ENCODE results near the gene RMRP. TPM values are rescaled to one million over a fixed set of nuclear protein-coding genes. Genes with fewer than 3 reads are reported as not detected.

RMRP gene
- total RNA-seq, 2 donors from 2014 or later: 1,879 to 13,864 TPM

DNA sequence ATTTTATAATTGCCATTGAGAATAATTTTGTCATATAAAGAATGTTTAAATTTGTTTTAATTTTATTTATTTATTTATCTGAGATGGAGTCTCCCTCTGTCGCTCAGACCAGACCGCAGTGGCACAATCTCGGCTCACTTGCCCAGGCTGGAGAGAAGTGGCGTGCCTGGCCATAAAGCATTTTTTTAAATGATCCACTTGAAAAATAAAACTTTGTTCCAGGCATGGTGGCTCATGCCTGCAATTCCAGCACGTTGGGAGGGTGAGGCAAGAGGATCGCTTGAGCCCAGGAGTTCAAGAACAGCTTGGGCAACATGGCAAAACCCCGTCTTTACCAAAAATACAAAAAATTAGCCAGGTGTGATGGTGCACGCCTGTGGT, 5.0 kb downstream of the RMRP start:
- intact Hi-C loops (cut with DNase I): no loop called here
- DNase-seq (ENCODE audit: low spot score): no peak
- no peaks in the 10 kb centered on the region for H3K4me1 ChIP-seq (replicated peaks)
- no peak overlapping the region for H3K27ac ChIP-seq
- H3K27me3 ChIP-seq (replicated peaks; ENCODE audit: insufficient read depth): no peaks in the 10 kb centered on the region
- WGBS: 86% methylated on average over 8 of the region's 8 CpGs
- H3K4me3 ChIP-seq: no peak overlapping the region
- H3K36me3 ChIP-seq: no peaks in the 10 kb centered on the region
- TF ChIP-seq, protein P1, sequence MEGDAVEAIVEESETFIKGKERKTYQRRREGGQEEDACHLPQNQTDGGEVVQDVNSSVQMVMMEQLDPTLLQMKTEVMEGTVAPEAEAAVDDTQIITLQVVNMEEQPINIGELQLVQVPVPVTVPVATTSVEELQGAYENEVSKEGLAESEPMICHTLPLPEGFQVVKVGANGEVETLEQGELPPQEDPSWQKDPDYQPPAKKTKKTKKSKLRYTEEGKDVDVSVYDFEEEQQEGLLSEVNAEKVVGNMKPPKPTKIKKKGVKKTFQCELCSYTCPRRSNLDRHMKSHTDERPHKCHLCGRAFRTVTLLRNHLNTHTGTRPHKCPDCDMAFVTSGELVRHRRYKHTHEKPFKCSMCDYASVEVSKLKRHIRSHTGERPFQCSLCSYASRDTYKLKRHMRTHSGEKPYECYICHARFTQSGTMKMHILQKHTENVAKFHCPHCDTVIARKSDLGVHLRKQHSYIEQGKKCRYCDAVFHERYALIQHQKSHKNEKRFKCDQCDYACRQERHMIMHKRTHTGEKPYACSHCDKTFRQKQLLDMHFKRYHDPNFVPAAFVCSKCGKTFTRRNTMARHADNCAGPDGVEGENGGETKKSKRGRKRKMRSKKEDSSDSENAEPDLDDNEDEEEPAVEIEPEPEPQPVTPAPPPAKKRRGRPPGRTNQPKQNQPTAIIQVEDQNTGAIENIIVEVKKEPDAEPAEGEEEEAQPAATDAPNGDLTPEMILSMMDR (IDR thresholded peaks at IDR 0.05): no peak
- TF ChIP-seq POLR2A (IDR thresholded peaks at IDR 0.05) (no peak), POLR2AphosphoS5 (IDR thresholded peaks at IDR 0.05) (no peak)
- no peaks in the 10 kb centered on the region for H3K9me3 ChIP-seq

DNA sequence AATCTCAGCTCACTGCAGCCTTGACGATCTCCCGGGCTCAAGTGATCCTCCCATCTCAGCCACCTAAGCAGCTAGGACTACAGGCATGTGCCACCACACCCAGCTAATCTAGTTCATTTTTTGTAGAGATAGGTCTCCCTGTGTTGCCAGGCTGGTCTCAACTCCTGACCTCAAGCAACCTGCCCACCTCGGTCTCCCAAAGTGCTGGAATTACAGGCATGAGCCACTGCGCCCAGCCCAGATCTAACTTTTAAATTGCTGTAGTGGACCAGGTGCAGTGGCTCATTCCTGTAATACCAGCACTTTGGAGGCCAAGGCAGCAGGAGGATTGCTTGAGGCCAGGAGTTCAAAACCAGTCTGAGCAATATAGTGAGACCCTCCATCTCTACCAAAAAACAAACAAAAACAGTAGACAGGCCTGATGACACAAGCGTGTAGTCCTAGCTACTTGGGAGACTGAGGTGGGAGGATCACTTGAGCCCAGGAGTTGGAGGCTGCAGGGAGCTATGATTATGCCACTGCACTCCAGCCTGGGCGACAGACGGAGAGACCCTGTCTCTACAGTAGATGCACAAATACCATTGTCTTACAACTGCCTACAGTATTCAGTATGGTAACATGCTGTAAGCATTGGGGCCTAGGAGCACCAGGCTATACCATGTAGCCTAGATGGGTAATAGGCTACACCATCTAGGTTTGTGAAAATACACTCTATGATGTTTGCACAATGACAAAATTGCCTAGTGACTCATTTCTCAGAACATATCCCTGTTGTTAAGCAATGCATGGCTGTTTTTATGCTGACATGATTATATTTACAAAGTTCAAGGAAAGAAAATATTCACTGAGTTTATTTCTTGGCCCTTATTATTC, 5.6 kb downstream of the RMRP start:
- Histone ChIP-seq H3K27ac (no peak overlapping the region), H3K4me1 (replicated peaks) (peaks cover 1% of the 10 kb centered on the region), H3K27me3 (replicated peaks; ENCODE audit: insufficient read depth) (no peaks in the 10 kb centered on the region), H3K4me3 (no peak overlapping the region), H3K36me3 (no peaks in the 10 kb centered on the region), H3K9me3 (no peaks in the 10 kb centered on the region)
- WGBS: 80% methylated on average over 7 of the region's 7 CpGs
- intact Hi-C loops (cut with DNase I): no loop called here
- no peak for DNase-seq (ENCODE audit: low spot score)
- no peak for TF ChIP-seq POLR2A (IDR thresholded peaks at IDR 0.05)
- TF ChIP-seq POLR2AphosphoS5 (IDR thresholded peaks at IDR 0.05): no peak
- TF ChIP-seq, protein P1 (IDR thresholded peaks at IDR 0.05): no peak

DNA sequence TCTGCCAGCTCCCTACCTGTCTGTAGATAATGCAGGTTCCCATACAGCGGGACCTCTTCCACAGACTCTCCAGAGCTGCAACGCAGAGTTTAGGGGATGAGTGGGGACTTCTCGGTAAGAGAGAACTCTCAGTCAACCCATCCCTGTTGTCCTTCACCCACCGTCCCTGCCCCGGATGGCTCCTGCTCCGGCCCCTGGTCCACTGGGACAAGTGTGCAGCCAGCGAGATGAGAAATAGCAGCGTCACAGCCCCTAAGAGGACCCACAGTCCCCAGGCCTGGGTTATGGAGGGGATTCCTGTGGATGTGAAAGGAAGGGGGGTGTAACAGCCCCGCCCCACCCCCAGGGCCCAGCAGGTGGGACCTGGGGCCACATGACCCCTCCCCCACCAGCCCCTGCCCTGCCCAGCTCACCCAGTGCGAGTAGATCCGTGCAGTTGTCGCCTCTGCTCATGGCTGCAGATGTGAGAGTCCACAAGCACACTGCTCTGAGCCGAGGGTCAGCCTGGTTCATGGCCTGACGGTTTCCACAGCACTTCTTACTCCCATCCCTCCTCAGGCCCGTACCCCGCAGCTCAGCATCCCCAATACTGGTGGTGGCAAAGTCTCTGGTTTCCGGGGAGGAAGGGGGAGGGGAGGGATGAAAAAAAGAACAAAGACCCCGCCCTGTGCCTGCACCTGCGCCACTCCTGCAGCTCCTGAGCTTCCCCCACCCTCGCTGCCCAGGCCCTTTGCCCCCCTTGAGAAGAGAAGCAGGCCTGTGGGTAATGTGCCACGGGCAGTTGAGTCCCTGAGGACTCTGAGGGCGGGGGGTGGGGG, 7.3 kb downstream of the RMRP start, which contains the start of gene SIT1:
Gene SIT1 (minus strand): TSS at position 591 of the 818 bp plus-strand sequence. CDS start 78 bp downstream, at position 513.
- H3K27me3 ChIP-seq (replicated peaks; ENCODE audit: insufficient read depth): no peaks in the 10 kb centered on the region
- H3K36me3 ChIP-seq: no peaks in the 10 kb centered on the region
- intact Hi-C loops (cut with DNase I): no loop called here
- no peak for TF ChIP-seq POLR2A (IDR thresholded peaks at IDR 0.05)
- no peak for TF ChIP-seq POLR2AphosphoS5 (IDR thresholded peaks at IDR 0.05)
- TF ChIP-seq, protein P1 (IDR thresholded peaks at IDR 0.05): no peak
- no peak within 1 kb of the TSS for H3K4me3 ChIP-seq
- no peak within 1 kb of the TSS for H3K27ac ChIP-seq
- WGBS: 74% methylated on average over 22 of the region's 22 CpGs
- H3K9me3 ChIP-seq: no peaks in the 10 kb centered on the region
- DNase-seq (ENCODE audit: low spot score): no peak
- peaks cover 4% of the 10 kb centered on the region for H3K4me1 ChIP-seq (replicated peaks)

DNA sequence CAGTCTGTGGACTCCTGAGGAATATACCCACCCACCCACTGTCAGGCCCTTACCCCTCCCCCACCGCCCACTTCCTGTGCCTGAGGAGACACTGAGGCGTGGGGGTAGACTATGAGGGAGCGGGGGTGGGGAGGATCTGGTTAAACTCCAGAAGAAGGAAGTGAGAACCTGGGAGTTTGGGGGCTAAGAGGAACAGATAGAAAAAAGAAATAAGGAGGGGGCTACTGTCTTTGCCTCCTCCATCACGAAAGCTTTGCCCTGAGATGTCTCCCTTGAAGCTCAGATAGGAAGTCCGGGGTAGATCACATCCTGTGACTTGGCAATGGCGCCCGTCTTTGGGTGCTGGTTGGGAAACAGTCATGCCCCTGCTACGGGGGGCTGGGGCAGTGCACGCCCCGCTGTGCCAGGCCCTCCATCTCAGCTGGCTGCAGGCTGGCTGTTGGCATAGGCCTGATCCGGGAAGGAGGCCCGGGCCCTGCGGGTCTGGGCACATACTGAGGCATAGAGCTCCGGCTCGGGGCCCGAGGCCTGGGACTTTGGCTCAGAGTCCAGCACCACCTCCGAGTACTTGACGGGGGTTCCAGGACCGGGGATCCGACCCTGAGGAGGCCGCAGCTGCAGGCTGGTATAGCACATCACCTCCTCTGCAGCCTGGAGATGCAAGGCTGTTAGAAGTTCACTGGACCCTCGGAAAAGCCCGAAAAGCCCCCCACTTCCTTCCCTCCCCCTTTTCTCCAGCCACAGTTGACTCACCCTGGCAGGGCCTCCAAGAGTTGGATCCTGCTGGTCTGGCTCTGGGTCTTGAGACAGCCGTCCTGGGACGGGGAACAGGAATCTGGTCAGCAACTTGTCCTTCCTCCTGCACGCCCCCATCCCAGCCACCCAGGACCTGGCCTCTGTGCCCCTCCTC, 8.1 kb downstream of the RMRP start:
- Histone ChIP-seq H3K4me3 (no peak overlapping the region), H3K27ac (no peak overlapping the region), H3K9me3 (no peaks in the 10 kb centered on the region), H3K36me3 (no peaks in the 10 kb centered on the region), H3K27me3 (replicated peaks; ENCODE audit: insufficient read depth) (no peaks in the 10 kb centered on the region), H3K4me1 (replicated peaks) (peaks cover 4% of the 10 kb centered on the region)
- WGBS: 68% methylated on average over 23 of the region's 26 CpGs
- intact Hi-C loops (cut with DNase I): loop anchor here (5.0 to 10.0 kb wide), 3 partner anchors 42 to 233 kb away; partner anchors contain the start of gene TESK1
- TF ChIP-seq POLR2A (IDR thresholded peaks at IDR 0.05): no peak
- DNase-seq (ENCODE audit: low spot score): no peak

Data from prostate gland (tissue), 2 donors.